ENCODE measurements around the gene HNRNPK. TPM values are rescaled to one million over a fixed set of nuclear protein-coding genes. Genes with fewer than 3 reads are reported as not detected.
"Not testable (repeated sequence)": the region's sequence is repeated elsewhere in the genome, so short reads cannot be mapped to it uniquely, and the experiment has no call there.

Gene HNRNPK
- total RNA-seq, 5 donors from 2014 or later (not counting 1 experiment from before 2014, with no cell fraction given), result 459 to 671 (median 508) TPM

GRCh38 chr9:83956086-83956435 lies 24.0 kb downstream of the HNRNPK start:
- peak overlapping the region; percentile 76 to 91 for H3K4me3 ChIP-seq (ENCODE audit: control insufficient read depth in 1 of 2, extremely low read depth in 1 of 2, low read length in 1 of 2)
- ATAC-seq (replicated peaks in 1 of 4) (peak; percentile 48 to 60 (median 58)), DNase-seq (peak in 18 of 35 experiments; percentile 1 to 42 (median 14))
- peaks cover 18 to 28% (median 20%) of the 10 kb centered on the region in 3 donors for H3K4me1 Mint-ChIP-seq
- H3K27me3 ChIP-seq (replicated peaks in 1 of 2; ENCODE audit: control insufficient read depth in 2 of 2, extremely low read depth in 1 of 2, insufficient read depth in 2 of 2, low read length in 1 of 2), result no peaks in the 10 kb centered on the region
- H3K36me3 Mint-ChIP-seq, result no peaks in the 10 kb centered on the region
- no peaks in the 10 kb centered on the region for H3K9me3 ChIP-seq
- H3K27ac Mint-ChIP-seq, result peak overlapping the region; percentile 96 to 98
- CTCF ChIA-PET, result no interaction called here
- H3K27ac ChIP-seq (ENCODE audit: low read length), result peak overlapping the region; percentile 73
- peak overlapping the region; percentile 96 to 99 (median 97) for H3K4me3 Mint-ChIP-seq
- H3K27me3 Mint-ChIP-seq, result no peaks in the 10 kb centered on the region
- POLR2A ChIA-PET, result no interaction called here
- no peaks in the 10 kb centered on the region for H3K9me3 Mint-ChIP-seq
- under 1% methylated on average over 23 of the region's 23 CpGs for WGBS (ENCODE audit: insufficient coverage)
- peaks cover 5 to 18% of the 10 kb centered on the region in 2 experiments for H3K4me1 ChIP-seq (ENCODE audit: control insufficient read depth in 1 of 2, extremely low read depth in 1 of 2, insufficient read depth in 2 of 2, low read length in 2 of 2)
- no peaks in the 10 kb centered on the region for H3K36me3 ChIP-seq (ENCODE audit: control insufficient read depth in 2 of 2, extremely low read depth in 1 of 2, insufficient read depth in 1 of 2, low read length in 1 of 2)

GRCh38 chr9:83948096-83948495 lies 31.9 kb downstream of the HNRNPK start:
- POLR2A ChIA-PET; CTCF ChIA-PET; H3K27me3 ChIP-seq (replicated peaks in 1 of 2; ENCODE audit: control insufficient read depth in 2 of 2, extremely low read depth in 1 of 2, insufficient read depth in 2 of 2, low read length in 1 of 2); H3K27ac Mint-ChIP-seq; H3K27me3 Mint-ChIP-seq; H3K36me3 Mint-ChIP-seq; H3K9me3 ChIP-seq; H3K4me3 Mint-ChIP-seq; H3K4me3 ChIP-seq (ENCODE audit: control insufficient read depth in 1 of 2, extremely low read depth in 1 of 2, low read length in 1 of 2); DNase-seq; H3K4me1 ChIP-seq (ENCODE audit: control insufficient read depth in 1 of 2, extremely low read depth in 1 of 2, insufficient read depth in 2 of 2, low read length in 2 of 2); H3K36me3 ChIP-seq (ENCODE audit: control insufficient read depth in 2 of 2, extremely low read depth in 1 of 2, insufficient read depth in 1 of 2, low read length in 1 of 2); H3K4me1 Mint-ChIP-seq; ATAC-seq (replicated peaks in 1 of 4); H3K27ac ChIP-seq (ENCODE audit: low read length); H3K9me3 Mint-ChIP-seq: not testable (repeated sequence)
- WGBS (ENCODE audit: insufficient coverage), result 100% methylated on average over 14 of the region's 39 CpGs

DNA sequence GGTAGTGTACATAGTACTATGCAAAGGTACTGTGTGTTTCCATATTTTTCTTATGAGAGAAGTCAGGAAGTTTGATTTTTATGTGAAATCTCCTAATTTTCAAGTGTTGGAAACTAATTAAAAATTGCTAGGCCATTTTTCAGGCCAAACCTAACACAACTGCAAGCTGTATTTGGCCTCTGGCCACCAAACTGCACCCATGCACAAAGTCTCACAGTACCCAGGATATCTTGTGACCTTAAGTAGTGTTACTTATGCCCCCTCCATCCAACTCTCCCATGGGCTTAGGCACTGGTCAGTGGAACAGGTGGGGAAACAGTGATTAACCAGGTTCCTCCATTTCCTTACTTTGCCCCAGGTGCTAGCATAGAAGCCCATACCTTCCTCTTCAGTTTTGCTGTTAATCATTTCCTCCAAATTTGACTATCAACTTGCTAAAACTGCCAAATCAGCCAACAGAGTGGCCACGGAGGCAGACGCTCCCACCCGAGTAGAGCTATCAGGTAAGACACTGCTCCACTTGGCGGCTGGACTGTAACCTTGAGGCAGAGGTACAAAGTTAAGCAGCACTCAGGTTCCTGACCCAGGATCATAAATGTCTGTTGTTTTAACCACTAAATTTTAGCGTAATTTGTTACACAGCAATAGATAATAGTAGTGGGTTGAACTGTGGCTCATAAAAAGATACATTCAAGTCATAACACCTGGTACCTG lies 39.3 kb downstream of the HNRNPK start:
- no peak overlapping the region for H3K27ac ChIP-seq (ENCODE audit: low read length)
- H3K4me1 ChIP-seq (ENCODE audit: control insufficient read depth in 1 of 2, extremely low read depth in 1 of 2, insufficient read depth in 2 of 2, low read length in 2 of 2), result no peaks in the 10 kb centered on the region
- no peak for ATAC-seq (replicated peaks in 1 of 4)
- peaks cover 4 to 8% of the 10 kb centered on the region in 2 donors for H3K36me3 ChIP-seq (ENCODE audit: control insufficient read depth in 2 of 2, extremely low read depth in 1 of 2, insufficient read depth in 1 of 2, low read length in 1 of 2)
- no peak overlapping the region for H3K4me3 Mint-ChIP-seq
- H3K4me1 Mint-ChIP-seq, result peaks cover 0 to 4% (median 0%) of the 10 kb centered on the region in 3 donors
- H3K9me3 Mint-ChIP-seq, result no peaks in the 10 kb centered on the region
- 85% methylated on average over 4 of the region's 5 CpGs for WGBS (ENCODE audit: insufficient coverage)
- ChIA-PET POLR2A (no interaction called here), CTCF (interaction anchor here in 1 of 2 donors (1.6 kb wide), 1 partner anchor 320 kb away, joined by 7 read pairs; no protein-coding TSS in a partner anchor)
- peaks cover 34% of the 10 kb centered on the region for H3K36me3 Mint-ChIP-seq
- no peak overlapping the region for H3K4me3 ChIP-seq (ENCODE audit: control insufficient read depth in 1 of 2, extremely low read depth in 1 of 2, low read length in 1 of 2)
- H3K9me3 ChIP-seq, result no peaks in the 10 kb centered on the region
- no peak for DNase-seq
- no peaks in the 10 kb centered on the region for H3K27me3 ChIP-seq (replicated peaks in 1 of 2; ENCODE audit: control insufficient read depth in 2 of 2, extremely low read depth in 1 of 2, insufficient read depth in 2 of 2, low read length in 1 of 2)
- no peaks in the 10 kb centered on the region for H3K27me3 Mint-ChIP-seq
- H3K27ac Mint-ChIP-seq, result no peak overlapping the region

DNA sequence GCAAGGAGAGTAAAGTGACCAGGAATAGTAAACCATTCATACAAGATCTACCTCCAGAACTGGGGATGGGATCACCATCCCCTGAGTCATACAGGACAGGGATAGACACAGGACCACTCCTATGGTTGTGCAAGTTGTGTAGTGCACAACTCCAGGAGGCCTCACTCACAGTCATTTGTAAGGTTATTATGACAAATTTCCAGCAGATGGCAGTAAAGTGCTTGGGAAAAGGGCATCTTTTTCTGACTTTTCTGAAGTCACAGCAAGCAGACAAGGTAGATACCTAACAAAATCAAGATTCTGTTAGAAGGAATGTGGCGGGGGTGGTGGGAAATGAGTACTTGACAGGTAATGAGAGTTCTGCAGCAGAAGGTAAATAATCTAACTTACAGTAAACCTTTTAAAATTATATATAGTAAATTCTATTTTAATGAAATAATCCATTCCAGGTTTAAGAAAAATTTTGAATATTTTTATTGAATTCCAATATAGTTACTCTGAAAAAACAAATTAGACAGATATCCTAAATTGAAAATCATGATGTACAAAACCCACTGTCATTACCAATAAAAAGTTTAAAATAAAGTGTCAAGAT lies 42.1 kb downstream of the HNRNPK start:
- POLR2A ChIA-PET, result interaction anchor here in 1 of 2 donors (0.6 kb wide), 1 partner anchor 1803 kb away, joined by 4 read pairs; no protein-coding TSS in a partner anchor
- H3K9me3 ChIP-seq, result no peaks in the 10 kb centered on the region
- H3K27me3 Mint-ChIP-seq, result no peaks in the 10 kb centered on the region
- H3K36me3 ChIP-seq (ENCODE audit: control insufficient read depth in 2 of 2, extremely low read depth in 1 of 2, insufficient read depth in 1 of 2, low read length in 1 of 2), result peaks cover 4 to 6% of the 10 kb centered on the region in 2 donors
- DNase-seq (peak in 19 of 35 experiments; percentile 2 to 82 (median 13)), ATAC-seq (replicated peaks in 1 of 4) (peak; percentile 60 to 71 (median 62))
- peaks cover 31% of the 10 kb centered on the region for H3K36me3 Mint-ChIP-seq
- H3K4me3 Mint-ChIP-seq, result no peak overlapping the region
- CTCF ChIA-PET, result interaction anchor here (1.1 to 2.2 kb wide), 4 partner anchors 235 to 375 kb away, joined by 3 to 12 read pairs (median 6); no protein-coding TSS in a partner anchor
- WGBS (ENCODE audit: insufficient coverage), result no CpG with 5 or more reads among the region's 1 CpG
- no peaks in the 10 kb centered on the region for H3K27me3 ChIP-seq (replicated peaks in 1 of 2; ENCODE audit: control insufficient read depth in 2 of 2, extremely low read depth in 1 of 2, insufficient read depth in 2 of 2, low read length in 1 of 2)
- no peak overlapping the region for H3K27ac Mint-ChIP-seq
- H3K27ac ChIP-seq (ENCODE audit: low read length), result no peak overlapping the region
- H3K4me3 ChIP-seq (ENCODE audit: control insufficient read depth in 1 of 2, extremely low read depth in 1 of 2, low read length in 1 of 2), result no peak overlapping the region
- no peaks in the 10 kb centered on the region for H3K4me1 ChIP-seq (ENCODE audit: control insufficient read depth in 1 of 2, extremely low read depth in 1 of 2, insufficient read depth in 2 of 2, low read length in 2 of 2)
- no peaks in the 10 kb centered on the region for H3K9me3 Mint-ChIP-seq
- H3K4me1 Mint-ChIP-seq, result peaks cover 0 to 4% (median 0%) of the 10 kb centered on the region in 3 donors

DNA sequence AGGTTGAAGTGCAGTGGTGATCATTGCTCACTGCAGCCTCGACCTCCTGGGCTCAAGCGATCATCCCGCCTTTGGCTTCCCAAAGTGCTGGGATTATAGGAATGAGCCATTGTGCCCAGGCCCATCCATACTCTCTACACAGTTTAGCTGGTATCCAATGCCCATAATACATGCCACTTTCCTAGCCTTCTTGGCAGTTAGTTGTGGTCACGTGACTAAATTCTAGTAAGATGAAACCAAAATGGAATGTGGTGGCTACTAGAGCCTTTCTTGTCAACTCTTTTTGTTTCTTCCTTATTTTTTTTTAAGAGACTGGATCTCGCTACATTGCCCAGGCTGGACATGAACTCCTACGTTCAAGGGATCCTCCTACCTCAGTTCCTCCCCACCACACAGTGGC lies 43.5 kb downstream of the HNRNPK start:
- 92% methylated on average over 3 of the region's 6 CpGs for WGBS (ENCODE audit: insufficient coverage)
- H3K9me3 ChIP-seq, result no peaks in the 10 kb centered on the region
- peaks cover 0 to 4% of the 10 kb centered on the region in 2 donors for H3K36me3 ChIP-seq (ENCODE audit: control insufficient read depth in 2 of 2, extremely low read depth in 1 of 2, insufficient read depth in 1 of 2, low read length in 1 of 2)
- ChIA-PET CTCF (interaction anchor here (0.6 to 2.2 kb wide), 7 partner anchors 126 to 379 kb away, joined by 3 to 12 read pairs (median 4); no protein-coding TSS in a partner anchor), POLR2A (interaction anchor here in 1 of 2 donors (0.6 kb wide), 1 partner anchor 315 kb away, joined by 6 read pairs; no protein-coding TSS in a partner anchor)
- H3K4me1 ChIP-seq (ENCODE audit: control insufficient read depth in 1 of 2, extremely low read depth in 1 of 2, insufficient read depth in 2 of 2, low read length in 2 of 2), result peaks cover 0 to 5% of the 10 kb centered on the region in 2 experiments
- no peak overlapping the region for H3K4me3 ChIP-seq (ENCODE audit: control insufficient read depth in 1 of 2, extremely low read depth in 1 of 2, low read length in 1 of 2)
- Mint-ChIP-seq H3K4me1 (peaks cover 7 to 13% (median 8%) of the 10 kb centered on the region in 3 donors), H3K4me3 (no peak overlapping the region), H3K27me3 (no peaks in the 10 kb centered on the region), H3K9me3 (no peaks in the 10 kb centered on the region), H3K27ac (no peak overlapping the region), H3K36me3 (peaks cover 18% of the 10 kb centered on the region)
- H3K27me3 ChIP-seq (replicated peaks in 1 of 2; ENCODE audit: control insufficient read depth in 2 of 2, extremely low read depth in 1 of 2, insufficient read depth in 2 of 2, low read length in 1 of 2), result no peaks in the 10 kb centered on the region
- no peak for DNase-seq
- no peak for ATAC-seq (replicated peaks in 1 of 4)
- no peak overlapping the region for H3K27ac ChIP-seq (ENCODE audit: low read length)

- peaks cover 12% of the 10 kb centered on the region for H3K36me3 Mint-ChIP-seq
- CTCF ChIA-PET, result interaction anchor here (0.6 to 1.2 kb wide), 3 partner anchors 161 to 350 kb away, joined by 3 to 11 read pairs (median 3); no protein-coding TSS in a partner anchor
- WGBS (ENCODE audit: insufficient coverage), result no CpG with 5 or more reads among the region's 3 CpGs
- no peak overlapping the region for H3K4me3 Mint-ChIP-seq
- H3K36me3 ChIP-seq (ENCODE audit: control insufficient read depth in 2 of 2, extremely low read depth in 1 of 2, insufficient read depth in 1 of 2, low read length in 1 of 2), result peaks cover 0 to 4% of the 10 kb centered on the region in 2 donors
- no peak overlapping the region for H3K27ac ChIP-seq (ENCODE audit: low read length)
- POLR2A ChIA-PET, result interaction anchor here in 1 of 2 donors (0.6 kb wide), 1 partner anchor 61 kb away, joined by 3 read pairs; no protein-coding TSS in a partner anchor
- no peak overlapping the region for H3K27ac Mint-ChIP-seq
- ATAC-seq (replicated peaks in 1 of 4) (no peak), DNase-seq (no peak)
- no peaks in the 10 kb centered on the region for H3K27me3 Mint-ChIP-seq
- no peak overlapping the region for H3K4me3 ChIP-seq (ENCODE audit: control insufficient read depth in 1 of 2, extremely low read depth in 1 of 2, low read length in 1 of 2)
- no peaks in the 10 kb centered on the region for H3K9me3 ChIP-seq
- H3K4me1 Mint-ChIP-seq, result peaks cover 10 to 11% (median 10%) of the 10 kb centered on the region in 3 donors
- no peaks in the 10 kb centered on the region for H3K9me3 Mint-ChIP-seq
- peaks cover 0 to 6% of the 10 kb centered on the region in 2 experiments for H3K4me1 ChIP-seq (ENCODE audit: control insufficient read depth in 1 of 2, extremely low read depth in 1 of 2, insufficient read depth in 2 of 2, low read length in 2 of 2)
- no peaks in the 10 kb centered on the region for H3K27me3 ChIP-seq (replicated peaks in 1 of 2; ENCODE audit: control insufficient read depth in 2 of 2, extremely low read depth in 1 of 2, insufficient read depth in 2 of 2, low read length in 1 of 2)
These were observed 44.6 kb downstream of the HNRNPK start for GRCh38 chr9:83935276-83935935.

Measured in T-cell (primary cell).